Type B pancreatic cell (in vitro differentiated cells): ENCODE data around the gene MYBPC1. TPM values are rescaled to one million over a fixed set of nuclear protein-coding genes. Genes with fewer than 3 reads are reported as not detected.

Experiments
- DNase-seq: peaks from one replicate; pipeline ENCODE4 v3.0.0; 2021; ENCODE audit warnings: mixed read lengths; ENCODE audit not compliant: unreplicated experiment; ENCODE audit errors: extremely low spot score
- H3K27ac Mint-ChIP-seq: 2 replicates; pipeline ENCODE4 v1.8.0; 2021; ENCODE audit warnings: mild to moderate bottlenecking, mixed read lengths
- H3K27me3 Mint-ChIP-seq: 2 replicates; pipeline ENCODE4 v1.8.0; 2021; ENCODE audit warnings: mixed read lengths
- H3K36me3 Mint-ChIP-seq: 2 replicates; pipeline ENCODE4 v1.8.0; 2021; ENCODE audit warnings: mixed read lengths
- H3K4me1 Mint-ChIP-seq: one replicate; pipeline ENCODE4 v1.8.0; 2021; ENCODE audit warnings: mixed read lengths; ENCODE audit not compliant: unreplicated experiment
- H3K4me3 Mint-ChIP-seq: 2 replicates; pipeline ENCODE4 v1.8.0; 2021; ENCODE audit warnings: mild to moderate bottlenecking, mixed read lengths
- H3K9me3 Mint-ChIP-seq: 2 replicates; pipeline ENCODE4 v1.8.0; 2021; ENCODE audit warnings: mixed read lengths
- CTCF ChIP-seq: fragments of 200-600 bp; sonication (generic); conservative IDR thresholded peaks from 2 replicates; pipeline ENCODE4 v1.5.0; 2021; ENCODE audit warnings: antibody characterized with exemption, mild to moderate bottlenecking
- total RNA-seq: library from RNA; stranded (reverse); gene quantifications from 2 replicates; pipeline ENCODE4 v1.2.1, GENCODE V29; 2021; ENCODE audit warnings: low replicate concordance

Gene MYBPC1
- total RNA-seq, 1 donor from 2014 or later: 18.0 TPM

DNA sequence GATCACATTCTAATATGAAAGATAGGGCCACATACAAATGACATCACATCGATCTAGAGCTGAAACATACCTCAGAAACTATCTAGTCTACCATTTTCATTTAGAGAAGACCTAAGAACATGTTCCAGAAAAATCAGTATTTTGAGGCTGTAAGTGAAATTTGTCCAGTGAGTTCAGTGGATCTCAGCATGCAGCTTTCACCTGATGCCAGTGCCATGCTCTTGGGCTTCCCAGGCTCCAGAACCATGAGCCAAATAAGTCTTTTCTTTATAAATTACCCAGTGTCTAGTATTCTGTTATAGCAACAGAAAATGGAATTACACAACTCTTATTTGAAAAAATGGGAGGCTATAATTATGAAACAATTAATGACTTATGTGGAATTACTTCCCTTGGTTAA, 111.6 kb downstream of the MYBPC1 start:
- TF ChIP-seq CTCF: no peak
- Mint-ChIP-seq H3K27me3 (no peaks in the 10 kb centered on the region), H3K4me3 (no peak overlapping the region), H3K36me3 (peaks cover 9% of the 10 kb centered on the region), H3K27ac (no peak overlapping the region), H3K9me3 (no peaks in the 10 kb centered on the region), H3K4me1 (peaks cover 25% of the 10 kb centered on the region)
- no peak for DNase-seq

DNA sequence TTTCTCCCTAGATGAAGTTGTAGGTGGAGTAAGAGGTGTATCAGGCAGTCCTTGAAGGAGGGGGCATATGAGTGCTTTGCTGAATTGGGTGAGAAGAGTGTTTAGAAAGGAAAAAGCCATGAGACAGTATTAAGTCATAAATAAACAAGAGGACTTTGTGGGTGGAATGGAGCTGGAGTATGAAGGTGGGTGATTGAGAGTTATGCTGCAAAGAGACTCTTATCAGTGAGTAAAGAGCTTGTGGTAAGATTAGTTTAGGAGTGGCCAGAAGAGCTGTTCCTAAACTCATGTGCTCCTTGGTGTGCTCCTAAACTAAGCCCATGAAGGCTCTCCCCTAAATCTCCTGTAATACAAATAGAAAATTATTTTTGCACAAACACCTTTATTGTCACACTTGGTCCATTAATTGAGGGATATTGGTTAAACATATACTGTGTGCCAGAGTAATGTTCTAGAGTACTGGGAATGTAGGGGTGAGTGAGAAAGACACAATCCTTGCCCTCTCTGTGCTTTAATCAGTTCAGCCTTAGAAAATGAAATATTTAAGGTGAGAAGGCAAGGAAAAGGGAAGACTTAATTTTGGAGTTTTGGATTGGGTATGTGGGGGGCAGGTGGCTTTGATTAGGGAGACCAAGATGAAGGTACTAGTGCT, 112.5 kb downstream of the MYBPC1 start:
- H3K4me3 Mint-ChIP-seq: peak overlapping the region; percentile 4
- H3K4me1 Mint-ChIP-seq: peaks cover 21% of the 10 kb centered on the region
- H3K27me3 Mint-ChIP-seq: no peaks in the 10 kb centered on the region
- no peak for TF ChIP-seq CTCF
- peak overlapping the region; percentile 1 for H3K27ac Mint-ChIP-seq
- DNase-seq: no peak
- no peaks in the 10 kb centered on the region for H3K9me3 Mint-ChIP-seq
- H3K36me3 Mint-ChIP-seq: peaks cover 11% of the 10 kb centered on the region

DNA sequence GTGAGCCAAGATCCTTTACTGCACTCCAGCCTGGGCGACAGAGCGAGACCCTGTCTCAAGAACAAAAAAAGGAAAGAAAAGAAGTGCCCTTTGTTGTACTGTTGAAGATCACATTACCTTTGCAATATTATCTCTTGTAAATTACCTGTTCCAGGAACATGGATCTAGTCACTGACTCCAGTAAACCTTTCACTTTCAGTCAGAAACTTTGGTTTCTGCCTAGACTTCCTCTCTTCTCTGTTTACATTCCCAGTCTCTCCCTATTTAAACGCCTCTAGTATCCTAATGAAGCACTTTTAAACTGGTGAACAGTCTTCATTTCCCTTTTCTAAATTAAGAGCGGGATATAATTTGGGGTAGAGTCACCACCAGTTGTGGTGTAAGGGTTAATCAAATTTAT, 115.5 kb downstream of the MYBPC1 start:
- Mint-ChIP-seq H3K4me1 (peaks cover 28% of the 10 kb centered on the region), H3K4me3 (no peak overlapping the region), H3K36me3 (peaks cover 15% of the 10 kb centered on the region), H3K27ac (no peak overlapping the region), H3K9me3 (no peaks in the 10 kb centered on the region), H3K27me3 (no peaks in the 10 kb centered on the region)
- no peak for TF ChIP-seq CTCF
- DNase-seq: no peak

GRCh38 chr12:101713059-101713682, 118.4 kb downstream of the MYBPC1 start:
- no peaks in the 10 kb centered on the region for H3K9me3 Mint-ChIP-seq
- TF ChIP-seq CTCF: no peak
- peaks cover 14% of the 10 kb centered on the region for H3K36me3 Mint-ChIP-seq
- no peaks in the 10 kb centered on the region for H3K27me3 Mint-ChIP-seq
- peak overlapping the region; percentile 49 for H3K27ac Mint-ChIP-seq
- peaks cover 18% of the 10 kb centered on the region for H3K4me1 Mint-ChIP-seq
- peak overlapping the region; percentile 68 for H3K4me3 Mint-ChIP-seq
- no peak for DNase-seq

- DNase-seq: no peak
- Mint-ChIP-seq H3K27ac (no peak overlapping the region), H3K4me3 (no peak overlapping the region), H3K9me3 (no peaks in the 10 kb centered on the region), H3K4me1 (peaks cover 18% of the 10 kb centered on the region), H3K36me3 (peaks cover 14% of the 10 kb centered on the region), H3K27me3 (no peaks in the 10 kb centered on the region)
- TF ChIP-seq CTCF: no peak
Observed at GRCh38 chr12:101713930-101714329, 119.2 kb downstream of the MYBPC1 start.
